HS-5 (cell line): Measurements from ENCODE around the gene DDIT3.

ENCODE experiments used
- DNase-seq: peaks from one replicate; pipeline ENCODE4 v3.0.0-alpha.2; 2012; ENCODE audit warnings: low read depth

DDIT3 gene

DNA sequence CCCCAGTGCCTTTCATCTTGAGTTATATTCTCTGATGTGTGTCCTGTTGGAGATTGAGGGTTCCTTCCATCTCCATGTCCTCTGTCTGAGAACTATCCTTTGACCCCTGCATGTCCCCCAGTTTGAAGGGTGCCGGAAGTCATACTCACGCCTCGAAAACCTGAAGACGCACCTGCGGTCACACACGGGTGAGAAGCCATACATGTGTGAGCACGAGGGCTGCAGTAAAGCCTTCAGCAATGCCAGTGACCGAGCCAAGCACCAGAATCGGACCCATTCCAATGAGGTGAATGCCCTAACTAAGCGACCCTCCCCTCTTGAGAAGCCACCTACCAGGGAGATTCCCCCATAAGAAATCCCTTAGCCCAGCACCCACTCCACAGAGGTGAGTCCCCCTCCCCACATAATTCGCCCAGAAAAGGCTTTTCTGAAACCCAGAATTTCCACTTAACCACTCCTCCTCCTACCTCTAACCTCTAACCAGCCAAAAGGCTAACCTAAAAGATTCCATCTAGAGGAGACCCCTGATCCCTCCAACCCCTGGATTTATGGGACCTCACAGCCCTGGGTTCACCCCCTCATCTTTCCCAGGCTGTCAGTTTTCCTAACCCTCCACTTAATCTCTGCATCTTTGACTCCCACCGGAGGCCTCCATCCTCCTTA, 53.0 kb downstream of the DDIT3 start:
- no peak for DNase-seq
